GM23338 (cell line): ENCODE results near the gene FMN1. TPM values are rescaled to one million over a fixed set of nuclear protein-coding genes. Genes with fewer than 3 reads are reported as not detected.

Source experiments
- ATAC-seq: fragments of 200-7000 bp; cut with Tn5 transposase; 3 replicates; pipeline ENCODE4 v1.9.1; 2020
- DNase-seq: peaks from one replicate; pipeline ENCODE4 v3.0.0-alpha.2; 2015; ENCODE audit warnings: low spot score
- H2AFZ ChIP-seq: fragments of 200-600 bp; sonication (generic); 2 replicates; pipeline ENCODE4 v1.8.0; 2016; ENCODE audit warnings: antibody characterized with exemption, mild to moderate bottlenecking, moderate library complexity
- H3F3A ChIP-seq: fragments of 200-600 bp; sonication (generic); replicated peaks from 2 replicates; pipeline ENCODE4 v1.8.0; 2017; ENCODE audit warnings: antibody characterized with exemption, mixed run types, low read depth
- H3K27ac ChIP-seq: fragments of 200-600 bp; sonication (generic); 2 replicates; pipeline ENCODE4 v1.6.1; 2016; ENCODE audit warnings: low read depth
- H3K27me3 ChIP-seq: fragments of 200-600 bp; sonication (generic); 2 replicates; pipeline ENCODE4 v1.8.0; 2016; ENCODE audit warnings: mild to moderate bottlenecking, mixed run types, moderate library complexity; ENCODE audit not compliant: insufficient read depth
- H3K36me3 ChIP-seq: fragments of 200-600 bp; sonication (generic); 2 replicates; pipeline ENCODE4 v1.8.0; 2016; ENCODE audit warnings: mild to moderate bottlenecking; ENCODE audit not compliant: insufficient read depth
- H3K4me1 ChIP-seq: fragments of 200-600 bp; sonication (generic); 2 replicates; pipeline ENCODE4 v1.8.0; 2016; ENCODE audit warnings: mild to moderate bottlenecking, moderate library complexity; ENCODE audit not compliant: insufficient read depth
- H3K4me2 ChIP-seq: fragments of 200-600 bp; sonication (generic); 2 replicates; pipeline ENCODE4 v1.7.1; 2017; ENCODE audit warnings: mixed run types
- H3K4me3 ChIP-seq: fragments of 200-600 bp; sonication (generic); 2 replicates; pipeline ENCODE4 v1.6.1; 2016; ENCODE audit warnings: mixed run types
- H3K79me2 ChIP-seq: fragments of 200-600 bp; sonication (generic); replicated peaks from 2 replicates; pipeline ENCODE4 v1.8.0; 2017; ENCODE audit warnings: mild to moderate bottlenecking; ENCODE audit not compliant: insufficient read depth
- H3K9me2 ChIP-seq: fragments of 200-600 bp; sonication (generic); 2 replicates; pipeline ENCODE4 v1.8.0; 2017; ENCODE audit not compliant: insufficient read depth
- H4K20me1 ChIP-seq: fragments of 200-600 bp; sonication (generic); replicated peaks from 2 replicates; pipeline ENCODE4 v1.8.0; 2017; ENCODE audit warnings: mild to moderate bottlenecking; ENCODE audit not compliant: insufficient read depth
- H3K27ac Mint-ChIP-seq: 2 replicates; pipeline ENCODE4 v1.8.0; 2020; ENCODE audit warnings: inconsistent platforms, mild to moderate bottlenecking, moderate library complexity, mixed read lengths
- H3K27me3 Mint-ChIP-seq: 3 replicates; pipeline ENCODE4 v1.8.0; 2022; ENCODE audit warnings: low read depth, mild to moderate bottlenecking, moderate library complexity, mixed read lengths, inconsistent platforms; ENCODE audit not compliant: insufficient read depth, poor library complexity
- H3K36me3 Mint-ChIP-seq: 3 replicates; pipeline ENCODE4 v1.8.0; 2021; ENCODE audit warnings: low read depth, mild to moderate bottlenecking, inconsistent platforms, moderate library complexity, mixed read lengths
- H3K4me1 Mint-ChIP-seq: 3 replicates; pipeline ENCODE4 v1.8.0; 2020; ENCODE audit warnings: mild to moderate bottlenecking, inconsistent platforms, mixed read lengths
- H3K4me3 Mint-ChIP-seq: 3 replicates; pipeline ENCODE4 v1.8.0; 2021; ENCODE audit warnings: moderate library complexity, mild to moderate bottlenecking, inconsistent platforms, mixed read lengths
- H3K9me3 Mint-ChIP-seq: 3 replicates; pipeline ENCODE4 v1.8.0; 2020; ENCODE audit warnings: moderate library complexity, mild to moderate bottlenecking, inconsistent platforms, mixed read lengths
- CREB1 ChIP-seq: fragments of 250-450 bp; sonication (Bioruptor Pico); IDR thresholded peaks from 2 replicates; pipeline ENCODE4 v1.5.0; 2020; ENCODE audit warnings: low read depth, mild to moderate bottlenecking, moderate library complexity
- EZH2phosphoT487 ChIP-seq: fragments of 200-600 bp; sonication (generic); IDR thresholded peaks from one replicate; pipeline ENCODE4 v1.8.1; 2018; ENCODE audit warnings: antibody characterized with exemption; ENCODE audit not compliant: unreplicated experiment
- JUNB ChIP-seq: IDR thresholded peaks from one replicate; pipeline ENCODE4 v1.6.1; 2016; ENCODE audit warnings: antibody characterized with exemption; ENCODE audit not compliant: unreplicated experiment
- POLR2AphosphoS5 ChIP-seq: IDR thresholded peaks from 2 replicates; pipeline ENCODE4 v1.6.1; 2016; ENCODE audit warnings: antibody characterized with exemption, low read depth
- STAT1 ChIP-seq: IDR thresholded peaks from one replicate; pipeline ENCODE4 v1.6.1; 2016; ENCODE audit warnings: antibody characterized with exemption; ENCODE audit not compliant: unreplicated experiment
- ZNF114 ChIP-seq: fragments of 250-450 bp; sonication (Bioruptor Pico); IDR thresholded peaks from 2 replicates; pipeline ENCODE4 v1.5.0; 2020; ENCODE audit warnings: mild to moderate bottlenecking, moderate library complexity
- polyA plus RNA-seq: library from polyadenylated mRNA; unstranded; fragments of >200 nt; fragmentation: Nextera tagmentation; extraction: Ambion mirVana; gene quantifications from 2 replicates; pipeline ENCODE4 v1.2.1, GENCODE V29; 2016
- total RNA-seq: library from RNA; depleted of rRNA; stranded (reverse); fragments of >200 nt; shearing (Covaris generic); gene quantifications from 2 replicates; pipeline ENCODE4 v1.2.3, GENCODE V29; 2014
- TF ChIP-seq, protein P1 (sequence below), 2 experiments: fragments of 200-600 bp in 1 of 2; sonication (generic) in 1 of 2; conservative IDR thresholded peaks; 2 replicates each; pipeline versions ENCODE4 v1.5.1 to v1.6.1; 2016 to 2017; ENCODE audit warnings: antibody characterized with exemption in 2 of 2, low read depth in 2 of 2, mild to moderate bottlenecking in 2 of 2, moderate library complexity in 1 of 2

Gene FMN1
- total and polyA plus RNA-seq, 2 experiments from 2014 or later = 1.2 to 1.6 TPM

DNA sequence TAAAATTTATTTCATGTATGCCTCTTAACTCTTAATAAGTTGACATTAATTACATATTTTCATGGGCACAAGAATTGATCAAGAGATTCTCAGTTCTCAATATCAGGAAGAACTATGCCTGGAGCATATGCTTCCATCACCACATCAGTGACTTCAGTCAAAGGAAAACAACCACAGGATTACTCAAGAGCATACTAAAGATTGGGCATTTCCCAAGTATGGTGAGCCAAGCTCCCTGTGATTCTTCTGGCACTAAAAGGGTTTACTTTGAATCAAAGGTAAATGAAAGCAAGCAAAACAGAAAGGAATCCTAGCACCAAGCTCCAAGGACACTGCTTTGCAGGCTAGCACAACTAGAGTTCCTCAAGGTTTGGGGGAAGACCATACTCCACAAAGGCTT lies 44.6 kb downstream of the FMN1 start (continued):
- TF ChIP-seq, protein P1, sequence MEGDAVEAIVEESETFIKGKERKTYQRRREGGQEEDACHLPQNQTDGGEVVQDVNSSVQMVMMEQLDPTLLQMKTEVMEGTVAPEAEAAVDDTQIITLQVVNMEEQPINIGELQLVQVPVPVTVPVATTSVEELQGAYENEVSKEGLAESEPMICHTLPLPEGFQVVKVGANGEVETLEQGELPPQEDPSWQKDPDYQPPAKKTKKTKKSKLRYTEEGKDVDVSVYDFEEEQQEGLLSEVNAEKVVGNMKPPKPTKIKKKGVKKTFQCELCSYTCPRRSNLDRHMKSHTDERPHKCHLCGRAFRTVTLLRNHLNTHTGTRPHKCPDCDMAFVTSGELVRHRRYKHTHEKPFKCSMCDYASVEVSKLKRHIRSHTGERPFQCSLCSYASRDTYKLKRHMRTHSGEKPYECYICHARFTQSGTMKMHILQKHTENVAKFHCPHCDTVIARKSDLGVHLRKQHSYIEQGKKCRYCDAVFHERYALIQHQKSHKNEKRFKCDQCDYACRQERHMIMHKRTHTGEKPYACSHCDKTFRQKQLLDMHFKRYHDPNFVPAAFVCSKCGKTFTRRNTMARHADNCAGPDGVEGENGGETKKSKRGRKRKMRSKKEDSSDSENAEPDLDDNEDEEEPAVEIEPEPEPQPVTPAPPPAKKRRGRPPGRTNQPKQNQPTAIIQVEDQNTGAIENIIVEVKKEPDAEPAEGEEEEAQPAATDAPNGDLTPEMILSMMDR (conservative IDR thresholded peaks at IDR 0.05; ENCODE audit: low read depth in 2 of 2) = no peak
- TF ChIP-seq CREB1 (CRISPR knock-in tag) (no peak), EZH2phosphoT487 (no peak), POLR2AphosphoS5 (no peak)

DNA sequence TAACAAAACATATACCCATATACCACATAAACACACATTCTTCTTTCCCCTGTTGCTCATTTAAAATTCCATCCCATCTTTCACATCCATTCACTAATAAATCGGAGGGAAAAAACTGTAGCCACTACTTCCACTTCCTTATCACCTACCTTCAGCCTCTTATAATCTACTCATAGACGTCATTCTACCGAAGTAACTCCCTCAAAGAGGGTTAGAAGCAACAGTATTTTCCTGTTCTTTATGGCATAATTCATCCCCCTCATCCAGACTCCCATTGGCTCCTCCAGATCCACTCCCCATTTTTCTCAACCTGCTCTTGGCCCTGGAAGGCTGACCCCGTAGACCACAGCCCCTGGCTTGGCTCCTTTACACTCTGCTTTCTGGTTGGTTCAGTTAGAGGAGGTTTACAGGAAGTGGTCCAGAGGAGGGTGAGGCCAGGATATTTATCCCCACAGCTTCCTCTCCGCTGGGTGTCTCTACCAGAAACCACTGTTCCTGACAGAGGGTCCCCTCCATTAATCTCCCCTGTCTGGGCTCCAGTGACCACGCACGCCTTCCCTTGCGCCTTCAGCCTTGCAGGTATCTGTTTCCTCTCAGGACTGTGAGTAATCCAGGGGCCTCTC lies 46.3 kb downstream of the FMN1 start:
- H3K4me3 ChIP-seq = no peak overlapping the region
- H3K9me3 Mint-ChIP-seq = peaks cover 2% of the 10 kb centered on the region; the same call in 1 of the 3 replicates
- H3K4me1 ChIP-seq = peaks cover 10% of the 10 kb centered on the region; the same call in 1 of the 2 replicates
- no peak overlapping the region for H3K27ac ChIP-seq
- H3K27ac Mint-ChIP-seq = no peak overlapping the region
- DNase-seq = no peak
- H4K20me1 ChIP-seq = no peaks in the 10 kb centered on the region
- no peak overlapping the region for H3K4me2 ChIP-seq
- H3K36me3 Mint-ChIP-seq = no peaks in the 10 kb centered on the region
- H3F3A ChIP-seq = no peaks in the 10 kb centered on the region
- H3K79me2 ChIP-seq = no peaks in the 10 kb centered on the region
- H3K36me3 ChIP-seq = no peaks in the 10 kb centered on the region
- H2AFZ ChIP-seq = peak overlapping the region; percentile 39
- H3K9me2 ChIP-seq = peaks cover 3% of the 10 kb centered on the region; the same call in 1 of the 2 replicates
- ATAC-seq = no peak
- peaks cover 22% of the 10 kb centered on the region for H3K4me1 Mint-ChIP-seq
- H3K4me3 Mint-ChIP-seq = no peak overlapping the region
- peaks cover 2% of the 10 kb centered on the region for H3K27me3 Mint-ChIP-seq
- TF ChIP-seq, protein P1 (conservative IDR thresholded peaks at IDR 0.05; ENCODE audit: low read depth in 2 of 2) = no peak
- TF ChIP-seq JUNB (no peak), ZNF114 (CRISPR knock-in tag) (no peak)
- H3K27me3 ChIP-seq = no peaks in the 10 kb centered on the region

DNA sequence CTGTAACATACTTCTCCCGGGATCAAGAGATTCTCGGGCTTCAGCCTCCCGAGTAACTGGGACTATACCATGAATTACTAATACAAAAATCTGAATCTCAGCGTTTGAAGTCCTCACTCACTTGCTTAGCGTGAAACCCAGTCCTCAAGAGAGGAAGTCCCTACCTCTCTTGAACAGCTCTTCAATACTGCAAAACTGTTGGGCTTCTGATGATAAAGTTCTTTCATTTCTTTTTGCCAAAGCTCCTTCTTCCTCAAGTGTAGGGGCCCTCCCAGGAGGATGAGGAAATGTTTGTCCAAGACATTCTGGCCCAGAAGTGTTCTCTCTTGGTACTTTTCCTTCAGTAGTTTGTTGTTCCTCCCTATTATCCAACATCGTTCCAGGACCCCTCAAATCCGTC lies 48.5 kb downstream of the FMN1 start:
- Histone ChIP-seq H3K4me3 (no peak overlapping the region), H4K20me1 (no peaks in the 10 kb centered on the region), H3K79me2 (no peaks in the 10 kb centered on the region), H3K27me3 (no peaks in the 10 kb centered on the region), H3K27ac (no peak overlapping the region), H3K36me3 (no peaks in the 10 kb centered on the region), H3K4me2 (no peak overlapping the region), H3K9me2 (peaks cover under 1% of the 10 kb centered on the region; the same call in 1 of the 2 replicates), H2AFZ (no peak overlapping the region; the same call in 1 of the 2 replicates), H3F3A (no peaks in the 10 kb centered on the region), H3K4me1 (peaks cover 3% of the 10 kb centered on the region; the same call in 1 of the 2 replicates)
- TF ChIP-seq STAT1 (no peak), EZH2phosphoT487 (no peak)
- Mint-ChIP-seq H3K36me3 (no peaks in the 10 kb centered on the region), H3K4me1 (peaks cover 17% of the 10 kb centered on the region), H3K27ac (peak overlapping the region; percentile 37; the same call in 1 of the 2 replicates), H3K4me3 (no peak overlapping the region), H3K9me3 (peaks cover 2% of the 10 kb centered on the region; the same call in 1 of the 3 replicates), H3K27me3 (peaks cover 2% of the 10 kb centered on the region)
- ATAC-seq (no peak), DNase-seq (no peak)
